GM18511 (cell line): Measurements from ENCODE around the gene OR5A2.
A peak's percentile ranks its signal among the peaks of the same experiment; 100 is the strongest.
"Not testable (repeated sequence)": the region's sequence is repeated elsewhere in the genome, so short reads cannot be mapped to it uniquely, and the experiment has no call there.

Experiments
- ATAC-seq: cut with Tn5 transposase; IDR thresholded peaks from one replicate; pipeline ENCODE4 v1.9.1; 2021; ENCODE audit warnings: mild to moderate bottlenecking, moderate library complexity; ENCODE audit not compliant: unreplicated experiment

Gene OR5A2, protein sequence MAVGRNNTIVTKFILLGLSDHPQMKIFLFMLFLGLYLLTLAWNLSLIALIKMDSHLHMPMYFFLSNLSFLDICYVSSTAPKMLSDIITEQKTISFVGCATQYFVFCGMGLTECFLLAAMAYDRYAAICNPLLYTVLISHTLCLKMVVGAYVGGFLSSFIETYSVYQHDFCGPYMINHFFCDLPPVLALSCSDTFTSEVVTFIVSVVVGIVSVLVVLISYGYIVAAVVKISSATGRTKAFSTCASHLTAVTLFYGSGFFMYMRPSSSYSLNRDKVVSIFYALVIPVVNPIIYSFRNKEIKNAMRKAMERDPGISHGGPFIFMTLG

DNA sequence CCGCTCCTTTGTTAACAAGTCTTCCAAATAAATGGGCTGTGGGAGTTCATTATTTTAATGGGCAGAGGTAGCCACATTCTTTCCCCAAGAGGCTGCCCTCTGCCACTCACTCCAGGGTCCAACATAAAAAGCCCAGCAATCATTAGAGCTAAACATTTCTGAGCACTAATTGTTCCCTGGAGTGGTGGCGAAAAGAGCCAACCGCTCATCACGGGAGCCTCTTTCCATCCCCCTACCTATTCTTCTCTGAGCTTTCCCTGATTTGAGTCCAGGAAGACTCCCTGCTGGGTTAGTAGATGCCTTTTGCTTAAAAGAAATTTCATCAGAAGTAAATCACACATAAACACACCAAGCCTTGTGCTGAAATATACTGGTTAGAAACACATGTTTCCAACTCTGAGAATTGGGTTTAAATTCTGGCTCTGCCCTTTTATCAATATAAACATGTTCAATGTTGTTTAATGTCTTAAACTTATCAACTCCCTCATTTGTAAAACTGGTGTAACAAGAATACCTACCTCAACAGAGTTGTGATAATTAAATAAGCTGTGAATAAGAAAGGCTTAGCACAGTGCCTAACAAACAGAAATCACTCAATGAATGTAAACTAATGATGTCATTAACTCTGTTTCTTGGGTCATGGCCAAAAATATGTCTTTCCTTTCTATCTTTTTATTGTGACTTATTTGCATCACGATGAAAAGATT, at the start of gene OR5A2:
Gene OR5A2, minus strand, starts transcription at position 53 of the 707 bp plus-strand sequence. CDS start 3,460 bp downstream, outside the sequence.
- ATAC-seq, result no peak

DNA sequence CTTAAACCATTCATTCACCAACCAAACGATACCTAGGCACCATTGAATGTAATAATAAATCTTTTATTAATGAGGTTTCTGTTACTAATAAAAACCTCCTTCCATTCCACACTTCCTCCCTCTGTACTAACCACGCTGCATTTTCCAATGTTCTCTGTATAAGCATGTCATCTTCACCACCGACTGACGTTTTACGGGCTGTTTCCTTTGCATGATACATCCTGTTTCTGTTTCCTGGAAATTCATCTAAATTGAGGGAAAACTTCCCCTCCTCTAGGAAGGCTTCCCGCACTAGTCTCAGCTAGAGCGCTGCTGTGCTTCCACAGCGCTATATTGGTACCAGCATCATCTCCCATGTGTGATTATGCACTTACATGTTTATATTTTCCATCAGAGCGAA, 49.0 kb upstream of the OR5A2 start:
- no peak for ATAC-seq

DNA sequence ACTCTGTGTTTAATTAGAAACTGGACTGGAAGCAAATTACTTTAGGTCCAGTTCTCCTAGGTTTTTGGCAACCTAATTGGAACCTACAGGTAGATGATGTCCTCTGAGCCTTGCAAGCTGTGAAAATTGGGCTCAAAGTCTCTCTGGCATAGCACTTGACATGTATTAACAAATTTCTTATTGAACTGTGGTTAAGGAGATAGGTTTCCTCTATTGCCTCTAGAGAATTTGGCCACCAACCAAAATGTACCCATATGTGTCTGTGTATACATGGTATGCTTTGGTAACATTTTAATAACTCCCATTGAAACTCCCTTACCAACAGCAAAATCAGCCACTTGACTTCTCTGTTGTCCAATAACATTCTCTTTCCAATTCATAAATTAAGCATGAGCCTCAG, 46.8 kb upstream of the OR5A2 start, which contains the start of gene OR4D10:
Gene OR4D10, plus strand, starts transcription at position 301 of the 400 bp plus-strand sequence. CDS start 4,115 bp downstream, outside the sequence.
- no peak for ATAC-seq

DNA sequence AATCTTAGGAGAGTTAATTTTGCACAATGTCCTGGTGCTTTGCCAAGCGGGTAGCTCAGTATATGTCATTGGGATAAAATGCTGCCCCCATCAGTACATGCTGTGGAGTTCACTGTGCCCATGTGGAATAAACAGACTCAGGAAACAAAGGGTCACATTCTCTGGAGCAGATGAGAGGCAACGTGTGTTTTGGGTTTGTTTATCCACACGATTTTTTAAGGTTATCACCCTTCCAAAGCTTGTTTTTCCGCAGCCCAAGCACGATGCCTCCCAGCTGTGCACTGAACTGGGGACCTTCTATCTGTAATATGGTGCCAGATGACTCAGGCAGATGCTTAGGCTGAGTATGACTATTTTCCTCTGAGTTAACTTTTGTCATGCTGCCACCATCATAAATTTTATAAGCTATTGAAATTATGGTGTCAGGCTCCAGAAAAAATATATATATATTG, 37.0 kb upstream of the OR5A2 start:
- no peak for ATAC-seq

DNA sequence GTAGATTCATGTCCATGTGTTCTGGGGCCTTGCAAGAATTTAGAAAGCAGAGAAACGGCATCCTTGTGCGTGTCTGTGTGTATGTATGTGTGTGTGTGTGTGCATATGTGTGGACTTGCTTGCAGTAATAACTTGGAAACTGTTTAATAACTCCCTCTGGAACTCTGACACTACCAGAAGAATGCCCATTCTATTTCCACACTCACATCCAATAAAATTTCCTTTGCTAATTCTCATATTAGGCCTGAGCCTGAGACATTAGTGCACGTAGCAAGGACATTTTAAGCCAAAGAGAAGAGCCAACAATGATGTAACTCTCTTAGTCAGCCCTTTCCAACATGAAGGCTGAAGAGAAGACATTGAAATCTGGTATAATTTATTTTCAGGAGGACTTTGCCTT, 33.7 kb upstream of the OR5A2 start:
- ATAC-seq, result no peak

DNA sequence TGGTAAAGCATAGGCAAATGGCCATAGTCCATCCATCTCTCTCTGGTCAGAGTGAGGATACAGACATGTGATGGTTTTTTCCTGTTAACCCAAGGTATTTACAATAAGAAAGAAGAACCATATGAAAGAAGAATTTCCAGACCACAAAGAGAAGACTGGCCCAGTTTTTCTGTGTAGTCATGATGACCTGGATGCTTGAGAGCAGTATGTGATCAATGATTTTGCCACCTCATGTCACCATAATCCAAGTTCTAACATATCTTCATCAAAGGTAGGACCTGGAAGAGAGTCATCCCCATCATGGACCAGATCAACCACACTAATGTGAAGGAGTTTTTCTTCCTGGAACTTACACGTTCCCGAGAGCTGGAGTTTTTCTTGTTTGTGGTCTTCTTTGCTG, 30.4 kb upstream of the OR5A2 start, which contains the start of gene OR4D6:
Gene OR4D6, plus strand, starts transcription at position 301 of the 400 bp plus-strand sequence. Its CDS starts 0 bp downstream, at position 301.
- no peak for ATAC-seq

DNA sequence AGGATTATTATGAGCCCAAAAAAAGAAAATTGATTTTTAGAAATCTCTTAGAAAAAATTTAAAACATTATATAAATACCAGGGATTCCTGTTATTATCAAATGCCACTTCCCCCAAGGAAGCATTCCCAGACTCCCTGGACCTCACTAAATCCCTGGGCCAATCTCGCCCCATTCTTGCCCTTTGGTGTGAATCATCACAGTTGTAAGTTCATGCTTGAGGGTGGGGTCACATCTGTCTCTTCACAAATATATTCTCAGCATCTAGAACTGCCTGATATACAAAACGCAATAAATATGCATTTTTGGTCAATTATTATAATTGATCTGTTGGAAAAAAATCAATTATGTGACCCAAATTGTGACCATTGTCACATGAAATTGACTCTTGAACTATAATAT, 22.3 kb upstream of the OR5A2 start:
- no peak for ATAC-seq

DNA sequence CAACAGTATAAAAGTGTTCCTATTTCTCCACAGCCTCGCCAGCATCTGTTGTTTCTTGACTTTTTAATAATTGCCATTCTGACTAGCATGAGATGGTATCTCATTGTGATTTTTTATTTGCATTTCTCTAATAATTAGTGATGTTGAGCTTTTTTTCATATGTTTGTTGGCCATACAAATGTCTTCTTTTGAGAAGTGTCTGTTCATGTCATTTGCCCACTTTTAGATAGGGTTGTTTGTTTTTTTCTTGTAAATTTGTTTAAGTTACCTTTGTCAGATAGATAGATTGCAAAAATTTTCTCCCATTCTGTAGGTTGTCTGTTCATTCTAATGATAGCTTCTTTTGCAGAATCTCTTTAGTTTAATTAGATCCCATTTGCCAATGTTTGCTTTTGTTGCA, 19.4 kb upstream of the OR5A2 start:
- not testable (repeated sequence) for ATAC-seq

DNA sequence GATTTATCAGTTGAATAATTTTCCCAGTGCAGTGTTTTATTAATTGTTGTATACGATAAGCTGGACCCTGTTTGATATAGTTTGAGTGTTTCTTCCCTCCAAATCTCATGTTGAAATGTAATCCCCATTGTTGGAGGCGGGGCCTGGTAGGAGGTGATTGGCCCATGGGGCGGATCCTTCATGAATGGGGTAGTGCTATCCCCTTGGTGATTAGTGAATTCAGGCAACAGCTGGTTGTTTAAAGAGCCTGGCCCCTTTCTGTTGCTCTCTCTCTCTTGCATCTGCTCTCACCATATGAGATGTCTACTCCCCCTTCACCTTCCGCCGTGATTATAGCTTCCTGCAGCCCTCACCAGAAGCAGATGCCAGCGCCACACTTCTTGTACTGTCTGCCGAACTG, 11.6 kb upstream of the OR5A2 start:
- no peak for ATAC-seq

DNA sequence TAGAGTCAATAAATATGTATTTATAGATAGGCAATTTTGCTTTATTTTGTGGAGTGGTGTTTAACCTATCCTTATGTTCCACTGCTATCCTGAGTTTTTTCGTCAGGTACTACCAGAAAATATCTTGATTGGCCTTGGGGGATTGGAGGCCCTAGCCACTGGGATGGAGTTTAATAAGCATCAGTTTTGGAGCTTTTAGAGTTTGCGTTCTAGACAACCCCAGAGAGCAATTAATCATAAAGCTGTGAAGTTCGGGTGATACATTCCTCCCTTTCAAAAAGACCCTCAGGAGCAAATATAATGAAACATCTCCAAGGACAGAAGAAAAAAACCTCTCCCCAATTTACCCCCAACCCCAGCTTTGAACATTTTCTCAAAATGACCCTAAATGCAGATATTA, 10.0 kb upstream of the OR5A2 start, which contains the start of gene OR5A1:
Gene OR5A1, plus strand, starts transcription at position 301 of the 400 bp plus-strand sequence. CDS start 6,700 bp downstream, outside the sequence.
- no peak for ATAC-seq

DNA sequence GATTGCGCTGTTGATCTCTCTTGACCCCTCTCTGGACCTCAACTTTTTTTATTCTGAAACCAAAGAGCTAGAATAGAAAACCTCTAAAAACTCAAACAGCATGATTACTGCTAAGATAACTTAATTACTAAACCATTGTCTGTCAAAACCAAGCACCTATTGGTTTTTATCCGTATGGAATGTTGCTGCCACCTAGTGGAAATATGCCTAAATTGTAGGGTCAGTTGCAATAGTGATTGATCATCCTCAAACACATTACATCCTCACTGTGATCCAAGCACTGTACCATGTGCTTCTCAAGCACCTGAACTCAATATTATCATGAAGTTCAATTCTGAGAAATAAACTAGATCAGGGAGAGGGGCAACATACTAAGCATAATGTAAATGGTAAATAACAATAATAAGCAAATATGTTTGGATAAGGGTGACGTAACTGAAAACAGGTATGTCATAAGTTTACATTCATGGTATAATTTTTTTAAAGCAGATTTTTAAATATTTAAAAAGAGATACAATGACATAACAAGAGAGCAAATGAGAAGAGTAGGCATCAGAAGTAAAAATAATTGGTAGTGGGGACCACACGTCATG, 3.8 kb upstream of the OR5A2 start:
- ATAC-seq, result peak; percentile 88

DNA sequence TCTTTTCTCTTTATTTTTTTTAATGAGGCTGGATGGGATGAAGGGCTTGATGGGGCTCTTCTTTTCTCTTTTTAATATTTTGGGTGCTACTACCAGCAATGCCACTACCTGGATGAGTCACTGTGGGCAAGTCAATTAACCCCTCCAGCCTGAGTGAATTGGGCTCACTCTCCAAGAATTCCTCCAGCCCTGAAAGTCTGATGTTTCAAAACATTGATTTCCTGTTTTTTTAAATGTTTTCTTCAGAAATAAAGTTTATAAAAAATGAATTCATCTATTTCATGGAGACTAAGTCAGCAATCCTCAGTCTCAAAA, 812 bp upstream of the OR5A2 start:
- ATAC-seq, result no peak

DNA sequence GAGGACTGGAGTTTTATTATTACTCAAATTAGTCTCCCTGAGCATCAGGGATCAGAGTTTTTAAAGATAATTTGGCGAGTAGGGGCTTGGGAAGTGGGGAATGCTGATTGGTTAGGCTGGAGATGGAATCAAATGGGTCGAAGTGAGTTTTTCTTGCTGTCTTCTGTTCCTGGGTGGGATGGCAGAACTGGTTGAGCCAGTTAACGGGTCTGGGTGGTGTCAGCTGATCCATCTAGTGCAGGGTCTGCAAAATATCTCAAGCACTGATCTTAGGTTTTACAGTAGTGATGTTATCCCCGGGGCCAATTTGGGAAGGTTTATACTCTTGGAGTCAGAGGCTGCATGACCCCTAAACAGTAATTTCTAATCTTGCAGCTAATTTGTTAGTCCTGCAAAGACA, 1.1 kb downstream of the OR5A2 start:
- ATAC-seq, result no peak

DNA sequence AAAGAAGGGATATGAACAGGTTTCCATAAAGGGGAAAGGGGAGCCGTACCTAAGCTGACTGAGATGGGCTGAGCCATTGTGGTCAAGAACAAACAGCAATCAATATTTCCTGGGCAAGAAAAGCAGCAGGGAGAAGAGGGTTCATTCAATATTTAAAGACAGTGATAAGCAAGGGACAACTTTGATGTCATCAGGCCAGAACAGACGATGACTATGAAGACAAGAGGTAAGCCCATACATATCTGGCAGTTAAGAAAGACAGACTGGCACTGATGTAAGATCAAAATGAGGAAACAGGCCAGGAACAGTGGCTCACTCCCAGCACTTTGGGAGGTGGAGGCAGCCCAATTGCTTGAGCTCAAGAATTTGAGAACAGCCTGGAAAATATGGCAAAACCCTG, 2.4 kb downstream of the OR5A2 start:
- ATAC-seq, result no peak

DNA sequence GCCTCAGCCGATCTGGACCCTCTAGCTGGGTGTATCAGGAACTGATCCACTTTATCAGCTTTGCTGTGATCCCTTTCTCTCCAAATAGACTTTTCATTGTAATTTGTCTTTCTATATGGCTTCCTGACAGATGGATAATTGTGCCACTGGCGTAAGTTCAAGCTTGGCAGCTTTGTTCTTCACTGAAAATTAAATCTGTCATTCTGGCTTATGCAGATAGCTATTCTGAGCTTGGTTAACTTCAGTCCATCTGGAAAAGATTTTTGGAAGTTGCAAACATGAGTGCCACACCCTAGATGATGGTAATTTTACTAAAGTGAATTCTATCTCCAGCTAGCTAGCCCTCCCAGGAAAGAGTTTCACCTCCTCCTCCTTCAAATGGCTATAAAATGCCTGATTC, 8.1 kb downstream of the OR5A2 start:
- ATAC-seq, result no peak

DNA sequence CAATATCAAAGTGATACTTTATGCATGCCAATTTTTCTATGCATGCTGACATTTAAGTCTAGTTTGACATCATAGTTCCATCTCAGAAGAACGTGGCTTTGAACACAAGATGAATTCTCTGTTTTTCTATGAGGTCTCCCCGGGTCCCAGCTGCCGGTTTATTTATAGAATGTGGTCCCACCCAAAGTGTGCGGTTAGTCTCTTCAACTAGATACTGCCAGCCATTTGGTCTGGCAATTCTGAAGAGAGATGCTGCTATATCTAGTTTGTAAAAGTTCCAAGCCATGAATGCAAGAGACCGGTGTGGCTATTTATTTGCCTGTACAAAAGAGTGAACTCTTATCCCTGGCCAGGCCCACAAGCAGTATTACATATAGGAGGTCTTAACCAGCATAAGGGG, 9.2 kb downstream of the OR5A2 start:
- no peak for ATAC-seq

DNA sequence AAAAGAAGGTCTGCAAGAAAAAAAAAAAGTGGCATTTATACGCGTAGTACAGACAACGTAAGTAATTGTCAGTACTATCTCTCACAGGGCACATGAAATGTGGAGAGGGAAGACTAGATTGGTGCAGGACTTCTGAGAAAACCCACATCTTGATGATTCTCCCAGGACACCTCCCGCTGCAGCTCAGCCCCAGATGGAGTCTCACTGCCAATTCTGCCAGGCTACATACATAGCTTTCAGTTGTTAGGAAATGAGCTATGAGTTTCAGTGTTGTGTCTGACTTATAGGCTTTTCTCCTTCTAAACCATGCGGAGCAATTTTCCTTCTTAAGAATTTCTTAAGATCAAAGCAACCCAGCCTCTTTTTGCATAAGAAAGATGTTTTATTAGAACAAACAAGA, 9.6 kb downstream of the OR5A2 start:
- ATAC-seq, result no peak

DNA sequence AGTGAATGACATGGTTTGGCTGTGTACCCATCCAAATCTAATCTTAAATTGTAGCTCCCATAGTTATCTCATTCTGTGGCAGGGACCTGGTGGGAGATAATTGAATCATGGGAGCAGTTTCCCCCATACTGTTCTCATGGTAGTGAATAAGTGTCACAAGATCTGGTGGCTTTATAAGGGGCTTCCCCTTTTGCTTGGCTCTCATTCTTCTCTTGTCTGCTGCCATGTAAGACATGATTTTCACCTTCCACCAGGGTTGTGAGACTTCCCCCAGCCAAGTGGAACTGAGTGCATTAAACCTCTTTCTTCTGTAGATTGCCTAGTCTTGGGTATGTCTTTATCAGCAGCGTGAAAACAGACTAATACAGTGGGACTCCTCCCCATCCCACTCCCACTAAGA, 11.1 kb downstream of the OR5A2 start:
- ATAC-seq, result no peak

DNA sequence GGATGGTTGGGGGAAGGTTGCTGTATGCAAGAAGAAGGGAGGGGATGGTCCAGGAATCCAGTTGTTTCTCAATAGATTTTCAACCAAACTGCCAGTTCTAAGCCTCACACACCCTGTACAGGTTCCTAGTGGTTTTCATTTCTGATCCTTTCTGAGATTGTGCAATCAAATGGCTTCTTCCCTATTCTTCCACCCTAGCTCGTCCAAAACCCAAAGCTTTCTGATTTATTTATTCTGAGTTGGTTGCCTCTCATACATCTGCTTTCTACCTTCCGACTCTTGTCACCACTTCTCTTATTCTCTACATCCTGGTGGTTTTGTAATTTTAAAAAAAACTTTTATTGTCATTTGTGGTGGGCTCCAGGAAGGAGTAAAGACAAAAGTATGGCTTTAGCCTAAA, 12.6 kb downstream of the OR5A2 start:
- no peak for ATAC-seq

DNA sequence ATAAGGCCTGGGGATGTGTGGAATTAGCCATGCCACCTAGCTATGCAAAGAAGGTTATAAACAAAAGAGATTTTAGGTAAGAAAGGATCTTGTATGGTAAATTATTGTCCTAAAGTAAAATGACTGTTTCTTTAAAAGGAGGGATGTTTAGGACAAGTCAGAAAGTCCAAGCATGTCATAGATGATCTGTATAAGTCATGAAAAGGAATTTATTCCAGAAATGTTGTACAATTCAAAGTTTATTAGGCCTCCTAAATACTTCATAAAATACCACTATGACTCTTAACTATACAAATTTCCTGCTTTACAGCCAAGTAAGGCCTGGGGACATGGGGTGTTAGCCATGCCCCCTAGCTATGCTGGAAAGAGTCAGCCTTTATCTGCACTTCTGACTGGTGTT, 22.7 kb downstream of the OR5A2 start:
- ATAC-seq, result no peak

DNA sequence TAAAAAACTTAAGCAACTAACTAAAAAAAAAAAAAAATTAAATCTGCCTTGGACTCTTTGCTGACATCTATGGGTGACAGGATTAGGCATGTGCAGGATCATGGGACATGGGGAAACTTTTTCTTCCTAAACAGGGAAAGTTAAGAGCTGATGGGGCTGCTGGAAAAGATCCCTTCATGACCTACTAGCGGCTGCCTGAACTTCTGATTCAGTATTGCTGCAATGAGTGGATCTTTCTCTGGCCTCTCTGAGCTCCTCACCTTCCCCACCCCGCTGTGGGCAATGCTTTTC, 25.0 kb downstream of the OR5A2 start:
- no peak for ATAC-seq
